GM21528 (cell line): ENCODE data around the gene KDELR3.

Source experiments
- ATAC-seq: cut with Tn5 transposase; IDR thresholded peaks from one replicate; pipeline ENCODE4 v1.9.1; 2021; ENCODE audit warnings: mild to moderate bottlenecking, moderate library complexity; ENCODE audit not compliant: unreplicated experiment, low FRiP score

The KDELR3 gene

DNA sequence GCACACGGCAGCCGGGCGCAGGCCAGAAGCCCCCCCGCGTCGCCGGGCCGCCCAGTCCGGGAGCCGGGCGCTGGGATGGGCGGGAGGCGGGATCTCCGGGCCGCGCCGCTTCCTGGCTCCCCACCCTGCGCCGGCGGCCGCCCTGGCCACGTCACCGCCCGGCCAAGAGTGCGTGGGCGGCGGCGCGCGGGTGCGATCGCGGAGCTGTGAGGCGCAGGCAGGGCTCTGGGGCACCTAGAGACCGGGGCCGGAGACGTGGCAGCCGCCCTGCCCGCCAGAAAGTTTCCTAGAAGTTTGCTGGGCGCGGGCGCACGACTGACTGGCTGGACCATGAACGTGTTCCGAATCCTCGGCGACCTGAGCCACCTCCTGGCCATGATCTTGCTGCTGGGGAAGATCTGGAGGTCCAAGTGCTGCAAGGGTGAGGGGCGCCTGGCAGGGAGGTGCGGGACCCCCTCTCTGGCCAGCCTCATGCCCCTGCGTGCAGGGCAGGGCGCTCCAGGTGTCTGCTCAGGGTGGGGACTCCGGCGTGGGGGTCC, at the start of gene KDELR3:
TSS of gene KDELR3 (plus strand) at position 193 of the 539 bp plus-strand sequence. CDS start at position 331, 138 bp downstream.
- ATAC-seq: no peak

GRCh38 chr22:38418589-38418988, 49.3 kb upstream of the KDELR3 start:
- no peak for ATAC-seq

DNA sequence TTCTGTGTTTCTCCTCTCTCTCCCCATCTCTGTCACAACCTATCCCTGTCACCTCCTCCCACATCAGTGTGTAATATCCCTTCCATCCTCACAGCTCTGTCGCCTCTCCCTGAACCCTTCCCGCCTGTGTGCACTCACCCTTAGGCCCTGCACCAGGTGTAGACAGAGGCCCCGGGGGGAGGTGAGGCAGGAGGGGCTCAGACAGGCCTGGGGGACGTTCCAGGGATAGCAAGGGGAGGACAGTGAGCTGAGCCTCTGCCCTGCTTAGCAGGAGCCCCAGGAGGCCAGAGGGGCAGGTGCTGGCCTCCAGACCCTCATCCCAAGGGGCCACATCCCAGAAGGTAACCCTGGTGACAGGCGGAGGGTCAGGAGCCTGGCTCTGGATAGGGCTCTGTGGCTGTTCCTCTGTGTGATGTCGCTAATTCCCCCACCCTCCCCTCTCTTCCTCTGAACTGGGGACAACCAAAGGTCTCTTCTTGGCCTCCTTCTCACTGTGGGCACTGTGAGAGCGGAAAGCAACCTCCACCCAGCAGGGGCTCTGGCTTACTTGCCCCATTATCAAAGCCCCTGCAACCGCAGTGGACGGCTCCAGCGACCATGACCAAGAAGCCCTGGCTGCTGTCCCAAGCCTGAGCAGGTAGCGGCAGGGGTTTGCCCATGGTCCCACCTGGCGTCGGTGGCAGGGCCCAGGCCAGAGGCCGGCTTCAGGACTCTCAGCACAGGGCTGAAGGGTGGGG, 48.6 kb upstream of the KDELR3 start:
- ATAC-seq: no peak

GRCh38 chr22:38419858-38420160, 48.1 kb upstream of the KDELR3 start:
- ATAC-seq: no peak

GRCh38 chr22:38420734-38421133, 47.2 kb upstream of the KDELR3 start:
- ATAC-seq: no peak

GRCh38 chr22:38422611-38423511, 45.0 kb upstream of the KDELR3 start:
- ATAC-seq: no peak

- no peak for ATAC-seq
Observed at GRCh38 chr22:38423512-38424503, 44.1 kb upstream of the KDELR3 start.

DNA sequence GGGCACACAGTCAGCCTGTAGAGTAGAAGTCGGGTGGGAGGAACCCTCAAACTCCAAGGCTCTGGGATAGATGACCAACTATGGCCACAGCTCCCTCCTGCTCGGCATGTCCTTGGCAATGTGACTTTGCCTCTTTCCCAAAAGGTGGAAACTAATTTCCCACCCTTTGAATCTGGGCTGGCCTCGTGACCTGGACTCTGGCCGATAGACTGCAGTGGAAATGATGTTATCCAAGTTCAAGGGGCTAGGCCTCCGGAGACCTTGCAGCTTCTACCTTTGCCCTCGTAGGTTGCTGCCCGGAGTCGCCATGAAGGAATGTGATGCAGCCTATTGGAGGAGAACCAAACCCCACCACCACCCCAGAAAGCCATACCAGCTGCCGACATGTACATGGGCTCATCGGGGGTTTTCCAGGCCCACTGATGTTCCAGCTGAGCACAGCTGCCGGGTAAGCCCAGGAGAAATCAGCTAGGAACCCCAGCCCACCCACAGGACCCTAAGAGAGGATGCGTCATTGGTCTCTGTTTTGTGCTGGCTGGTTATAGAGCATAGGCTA, 43.3 kb upstream of the KDELR3 start:
- ATAC-seq: no peak

GRCh38 chr22:38426628-38427027, 41.3 kb upstream of the KDELR3 start:
- no peak for ATAC-seq

DNA sequence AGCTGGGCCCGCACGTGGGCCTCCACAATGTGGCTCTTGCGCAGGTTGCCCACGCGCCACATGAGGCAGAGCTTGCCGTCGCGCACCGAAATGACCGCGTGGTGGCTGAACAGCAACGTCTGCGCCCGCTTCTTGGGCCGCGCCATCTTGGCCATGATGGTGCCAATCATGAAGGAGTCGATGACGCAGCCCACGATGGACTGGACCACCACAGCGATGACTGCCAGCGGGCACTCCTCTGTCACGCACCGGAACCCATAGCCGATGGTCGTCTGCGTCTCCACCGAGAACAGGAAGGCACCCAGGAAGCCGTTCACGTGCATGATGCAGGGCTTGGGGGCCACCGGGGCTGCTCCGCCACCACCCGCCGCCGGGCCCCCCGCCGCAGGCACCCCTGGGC, 40.4 kb upstream of the KDELR3 start:
- no peak for ATAC-seq

DNA sequence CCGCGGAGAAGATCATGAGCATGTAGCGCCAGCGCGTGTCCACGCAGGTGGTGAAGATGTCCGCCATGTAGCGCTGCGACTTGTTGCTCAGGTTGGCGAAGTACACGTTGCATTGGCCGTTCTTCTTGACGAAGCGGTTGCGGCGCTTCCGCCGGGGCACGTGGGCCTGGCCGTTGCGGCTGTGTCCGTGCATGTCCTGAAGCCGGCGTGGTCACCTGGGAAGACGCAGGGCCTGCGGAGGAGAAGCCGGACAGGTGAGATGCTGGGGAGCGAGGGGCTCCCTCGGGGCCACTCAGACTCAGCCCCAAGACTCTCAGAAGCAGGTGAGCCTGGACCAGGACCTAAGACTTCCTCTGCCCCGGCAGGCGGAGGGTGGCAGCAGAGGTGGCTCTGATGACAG, 40.0 kb upstream of the KDELR3 start:
- no peak for ATAC-seq

- no peak for ATAC-seq
Observed at GRCh38 chr22:38428714-38429113, 39.2 kb upstream of the KDELR3 start.

DNA sequence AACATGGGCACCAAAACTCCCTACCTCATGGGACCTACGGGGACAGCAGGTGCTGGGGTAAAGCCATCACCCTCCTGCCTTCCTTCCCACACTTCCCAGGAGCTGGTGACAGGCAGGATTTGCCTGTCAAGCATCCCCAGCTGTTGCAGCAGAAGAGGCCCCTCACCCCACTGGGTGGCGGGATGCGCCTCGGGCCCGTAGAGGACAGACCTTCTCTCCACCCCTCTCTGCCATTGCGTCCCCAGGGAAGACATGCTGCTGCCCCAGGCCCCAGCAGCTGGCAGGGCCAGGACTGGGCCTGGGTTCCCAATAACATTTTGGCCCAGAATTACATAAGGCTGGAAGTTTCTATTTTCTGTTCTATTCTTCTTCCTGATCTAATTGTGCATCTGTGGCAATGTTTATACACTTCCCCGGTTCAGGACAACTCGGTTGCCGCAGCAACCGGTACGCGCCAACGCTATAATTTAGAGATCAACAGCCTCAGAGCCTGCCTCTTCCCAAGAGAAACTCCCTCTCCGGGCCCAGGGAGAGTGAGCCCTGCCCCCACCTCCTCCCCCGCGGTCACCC, 38.3 kb upstream of the KDELR3 start:
- no peak for ATAC-seq

DNA sequence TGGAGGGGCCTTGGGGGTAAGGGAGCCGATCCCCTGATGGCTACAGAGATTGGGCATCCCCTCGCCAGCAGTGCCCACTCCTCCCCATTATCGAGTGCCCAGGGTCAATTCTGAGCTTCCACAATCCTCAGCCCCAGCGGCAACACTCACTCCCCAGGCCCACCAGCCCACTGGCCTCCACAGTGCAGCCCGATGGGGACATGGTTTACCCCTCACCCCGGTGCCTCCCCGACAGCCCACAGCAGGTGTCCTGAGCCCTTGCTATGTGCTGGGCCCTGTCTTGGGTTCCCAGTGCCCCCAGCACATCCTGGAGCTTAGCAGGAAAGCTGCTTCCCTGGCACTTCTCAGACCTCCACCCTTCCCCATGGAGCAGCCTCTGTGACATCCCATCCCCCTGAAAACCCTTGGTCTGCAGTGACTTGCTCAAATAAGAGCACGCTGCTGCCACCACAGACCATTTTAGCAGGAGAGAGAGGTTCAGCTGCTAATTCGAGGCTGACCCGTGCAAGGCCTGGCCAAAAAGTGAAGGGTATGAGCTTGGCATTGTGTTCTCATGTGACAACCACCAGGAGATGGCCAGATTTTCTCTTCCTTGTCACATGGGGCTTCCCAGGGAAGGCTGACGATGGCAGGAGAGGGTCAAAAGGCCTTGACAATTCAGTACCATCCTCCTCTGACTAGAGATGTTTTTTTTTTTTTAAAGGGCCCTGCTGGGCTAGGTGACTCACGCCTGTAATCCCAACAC, 36.5 kb upstream of the KDELR3 start:
- no peak for ATAC-seq

GRCh38 chr22:38432264-38432663, 35.6 kb upstream of the KDELR3 start:
- ATAC-seq: no peak

GRCh38 chr22:38433871-38434270, 34.0 kb upstream of the KDELR3 start:
- ATAC-seq: no peak

GRCh38 chr22:38435010-38435409, 32.9 kb upstream of the KDELR3 start:
- no peak for ATAC-seq

DNA sequence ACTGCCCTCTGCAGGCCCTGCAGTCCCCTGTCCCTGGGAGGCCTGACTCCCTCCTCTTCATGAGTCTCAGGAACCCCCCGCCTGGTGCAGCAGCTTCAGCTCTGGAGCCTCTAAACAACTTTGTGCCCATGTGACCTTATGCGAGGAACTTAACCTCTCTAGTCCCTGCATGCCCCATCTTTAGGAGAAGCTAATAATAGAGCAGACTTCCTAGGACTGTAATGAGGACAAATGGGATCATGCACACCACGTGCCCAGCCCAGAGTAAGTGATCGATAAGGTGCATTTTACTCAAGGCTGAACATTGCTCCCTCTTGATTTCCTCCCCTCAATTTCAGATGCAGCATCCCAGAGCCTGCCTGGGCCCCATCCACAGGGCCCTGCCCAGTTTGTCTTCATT, 31.9 kb upstream of the KDELR3 start:
- ATAC-seq: no peak
